Cardiac fibroblast (primary cell): ENCODE data around the gene EFCAB12.

Source experiments
- DNase-seq, 2 donors: peaks; one replicate each; pipeline versions ENCODE4 v3.0.0 to v3.0.0-alpha.2; 2010; ENCODE audit warnings: low read depth in 2 of 2
- H3K4me3 ChIP-seq, 2 donors: replicated peaks in 1 of 2; 1 replicate in 1 of 2; 2 replicates in 1 of 2; pipeline ENCODE4 v1.5.1; 2011; ENCODE audit warnings: low read depth in 2 of 2, low read length in 2 of 2, mild to moderate bottlenecking in 2 of 2, moderate library complexity in 1 of 2
- CTCF ChIP-seq: IDR thresholded peaks from one replicate; pipeline ENCODE4 v1.5.1; 2011; ENCODE audit warnings: low read depth, mild to moderate bottlenecking, low read length, inconsistent platforms

Gene EFCAB12

GRCh38 chr3:129461022-129461421 lies 32.6 kb upstream of the EFCAB12 start:
- TF ChIP-seq CTCF: no peak
- peak; percentile 72 to 83 for DNase-seq

GRCh38 chr3:129460572-129460971 lies 32.1 kb upstream of the EFCAB12 start:
- no peak for DNase-seq
- no peak for TF ChIP-seq CTCF

More at GRCh38 chr3:129461022-129461421, 32.6 kb upstream of the EFCAB12 start:
- H3K4me3 ChIP-seq: no peak overlapping the region

GRCh38 chr3:129460155-129460554 lies 31.7 kb upstream of the EFCAB12 start:
- H3K4me3 ChIP-seq: no peak overlapping the region
- DNase-seq: no peak
- TF ChIP-seq CTCF: no peak

More at GRCh38 chr3:129460572-129460971, 32.1 kb upstream of the EFCAB12 start:
- no peak overlapping the region for H3K4me3 ChIP-seq

GRCh38 chr3:129453732-129454131 lies 25.3 kb upstream of the EFCAB12 start:
- TF ChIP-seq CTCF: no peak
- no peak overlapping the region for H3K4me3 ChIP-seq
- DNase-seq: peak; percentile 14 to 68

GRCh38 chr3:129449279-129450115 lies 21.1 kb upstream of the EFCAB12 start:
- no peak overlapping the region for H3K4me3 ChIP-seq
- DNase-seq: no peak
- no peak for TF ChIP-seq CTCF

- no peak overlapping the region for H3K4me3 ChIP-seq
- TF ChIP-seq CTCF: no peak
- DNase-seq: no peak
Observed at GRCh38 chr3:129448186-129448895, 19.9 kb upstream of the EFCAB12 start.
